PC-9 (cell line): Measurements from ENCODE around the gene PIAS1.

Experiments
- EZH2 ChIP-seq: fragments of 200-600 bp; sonication (generic); IDR thresholded peaks from 2 replicates; pipeline ENCODE4 v1.8.0; 2017; ENCODE audit warnings: antibody characterized with exemption, low read depth
- TF ChIP-seq, protein P1 (sequence below): fragments of 200-600 bp; sonication (generic); conservative IDR thresholded peaks from 2 replicates; pipeline ENCODE4 v1.6.1; 2017; ENCODE audit warnings: mixed run types, antibody characterized with exemption, mild to moderate bottlenecking, moderate library complexity

DNA sequence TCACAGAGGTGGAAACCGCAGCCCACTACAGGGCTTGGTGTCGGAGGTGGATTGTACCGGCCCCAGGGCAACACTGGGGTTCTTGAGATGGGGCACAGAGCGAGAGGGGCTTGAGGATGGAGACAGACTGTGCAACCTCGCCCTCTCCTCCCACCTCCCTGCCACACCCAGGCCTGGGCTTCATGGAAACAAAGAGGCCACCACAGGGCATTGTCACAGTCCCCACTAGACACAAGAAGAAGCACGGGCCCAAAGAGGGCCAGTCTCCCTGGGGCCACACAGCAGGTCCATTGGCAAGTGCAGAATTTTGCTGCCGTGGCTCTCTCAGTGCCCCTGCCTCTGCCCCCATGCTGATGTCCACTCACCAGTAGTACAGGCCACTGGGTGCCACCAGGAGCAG lies 155.2 kb downstream of the PIAS1 start:
- TF ChIP-seq, protein P1, sequence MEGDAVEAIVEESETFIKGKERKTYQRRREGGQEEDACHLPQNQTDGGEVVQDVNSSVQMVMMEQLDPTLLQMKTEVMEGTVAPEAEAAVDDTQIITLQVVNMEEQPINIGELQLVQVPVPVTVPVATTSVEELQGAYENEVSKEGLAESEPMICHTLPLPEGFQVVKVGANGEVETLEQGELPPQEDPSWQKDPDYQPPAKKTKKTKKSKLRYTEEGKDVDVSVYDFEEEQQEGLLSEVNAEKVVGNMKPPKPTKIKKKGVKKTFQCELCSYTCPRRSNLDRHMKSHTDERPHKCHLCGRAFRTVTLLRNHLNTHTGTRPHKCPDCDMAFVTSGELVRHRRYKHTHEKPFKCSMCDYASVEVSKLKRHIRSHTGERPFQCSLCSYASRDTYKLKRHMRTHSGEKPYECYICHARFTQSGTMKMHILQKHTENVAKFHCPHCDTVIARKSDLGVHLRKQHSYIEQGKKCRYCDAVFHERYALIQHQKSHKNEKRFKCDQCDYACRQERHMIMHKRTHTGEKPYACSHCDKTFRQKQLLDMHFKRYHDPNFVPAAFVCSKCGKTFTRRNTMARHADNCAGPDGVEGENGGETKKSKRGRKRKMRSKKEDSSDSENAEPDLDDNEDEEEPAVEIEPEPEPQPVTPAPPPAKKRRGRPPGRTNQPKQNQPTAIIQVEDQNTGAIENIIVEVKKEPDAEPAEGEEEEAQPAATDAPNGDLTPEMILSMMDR, result no peak
- TF ChIP-seq EZH2, result no peak
